Glomerular visceral epithelial cell (primary cell): ENCODE measurements around the gene SLCO2A1.

ENCODE experiments used
- DNase-seq: peaks from one replicate; pipeline ENCODE4 v3.0.0-alpha.2; 2016; ENCODE audit errors: extremely low spot score

The SLCO2A1 gene

GRCh38 chr3:133884054-133884886 is 145.5 kb downstream of the SLCO2A1 start:
- DNase-seq = no peak

GRCh38 chr3:133883641-133884040 is 146.1 kb downstream of the SLCO2A1 start:
- no peak for DNase-seq

- no peak for DNase-seq
These were observed 146.6 kb downstream of the SLCO2A1 start for GRCh38 chr3:133882986-133883586.

- DNase-seq = no peak
These were observed 147.5 kb downstream of the SLCO2A1 start for GRCh38 chr3:133881939-133882825.

GRCh38 chr3:133881492-133881891 is 148.2 kb downstream of the SLCO2A1 start:
- DNase-seq = no peak

GRCh38 chr3:133880886-133881455 is 148.8 kb downstream of the SLCO2A1 start:
- DNase-seq = no peak

GRCh38 chr3:133880287-133880686 is 149.4 kb downstream of the SLCO2A1 start:
- DNase-seq = no peak

GRCh38 chr3:133878518-133878917 is 151.2 kb downstream of the SLCO2A1 start:
- DNase-seq = no peak
